ENCODE results near the gene FRAS1.

GRCh38 chr4:78235800-78236199, 178.7 kb downstream of the FRAS1 start:
- TF ChIP-seq POLR2A (IDR thresholded peaks at IDR 0.05) (no peak), CTCF (IDR thresholded peaks at IDR 0.05) (no peak)

All from vagina (tissue), 2 donors.